ENCODE data around the gene FAM219A. TPM values are rescaled to one million over a fixed set of nuclear protein-coding genes. Genes with fewer than 3 reads are reported as not detected.
"Not testable (repeated sequence)": the region's sequence is repeated elsewhere in the genome, so short reads cannot be mapped to it uniquely, and the experiment has no call there.

Gene FAM219A
- total RNA-seq, 2 experiments from 2014 or later = 13.3 to 13.8 TPM

- Mint-ChIP-seq H3K36me3 (peaks cover 10% of the 10 kb centered on the region), H3K27ac (no peak overlapping the region), H3K4me3 (no peak overlapping the region), H3K27me3 (no peaks in the 10 kb centered on the region), H3K4me1 (ENCODE audit: low read depth) (peaks cover 11% of the 10 kb centered on the region), H3K9me3 (no peaks in the 10 kb centered on the region)
- intact Hi-C loops (cut with micrococcal nuclease) = no loop called here
- CTCF ChIA-PET = no interaction called here
- no peak for DNase-seq
- POLR2A ChIA-PET = interaction anchor here (0.9 kb wide), 1 partner anchor 193 kb away, joined by 3 read pairs; the partner anchor contains the start of gene UBAP1
Observed at GRCh38 chr9:34372467-34373011, 85.8 kb downstream of the FAM219A start.

DNA sequence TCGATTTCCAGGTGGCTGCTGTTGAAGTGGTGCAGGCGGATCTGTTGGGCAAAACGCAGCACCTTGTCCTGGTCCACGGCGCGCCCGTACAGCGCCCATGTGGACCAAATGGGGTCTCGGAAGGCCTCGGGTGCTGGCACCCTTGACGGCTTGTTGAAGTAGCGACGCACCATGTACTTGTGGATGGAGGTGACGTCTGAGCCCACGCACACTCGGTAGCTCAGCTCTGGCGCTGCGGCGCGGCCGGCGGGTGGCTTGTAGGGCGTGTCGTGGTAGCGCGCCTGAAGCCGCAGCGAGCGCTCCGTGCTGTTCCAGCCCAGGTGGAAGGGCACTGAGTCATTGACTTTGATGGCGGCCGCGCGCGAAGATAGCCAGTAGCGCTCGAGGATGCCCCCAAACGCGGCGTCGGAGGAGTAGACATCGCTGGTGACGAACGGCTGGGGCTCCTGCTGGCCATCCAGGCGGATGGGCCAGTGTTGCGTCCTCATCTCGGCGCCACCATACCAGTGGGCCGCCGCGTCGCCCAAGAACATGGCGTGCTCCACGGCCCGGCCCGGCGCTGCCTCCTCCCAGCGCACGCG, 86.4 kb downstream of the FAM219A start:
- Mint-ChIP-seq H3K4me3 (no peak overlapping the region), H3K27me3 (no peaks in the 10 kb centered on the region), H3K9me3 (no peaks in the 10 kb centered on the region), H3K36me3 (peaks cover 10% of the 10 kb centered on the region), H3K27ac (no peak overlapping the region), H3K4me1 (ENCODE audit: low read depth) (peaks cover 10% of the 10 kb centered on the region)
- ChIA-PET POLR2A (no interaction called here), CTCF (no interaction called here)
- DNase-seq = no peak
- intact Hi-C loops (cut with micrococcal nuclease) = no loop called here

DNA sequence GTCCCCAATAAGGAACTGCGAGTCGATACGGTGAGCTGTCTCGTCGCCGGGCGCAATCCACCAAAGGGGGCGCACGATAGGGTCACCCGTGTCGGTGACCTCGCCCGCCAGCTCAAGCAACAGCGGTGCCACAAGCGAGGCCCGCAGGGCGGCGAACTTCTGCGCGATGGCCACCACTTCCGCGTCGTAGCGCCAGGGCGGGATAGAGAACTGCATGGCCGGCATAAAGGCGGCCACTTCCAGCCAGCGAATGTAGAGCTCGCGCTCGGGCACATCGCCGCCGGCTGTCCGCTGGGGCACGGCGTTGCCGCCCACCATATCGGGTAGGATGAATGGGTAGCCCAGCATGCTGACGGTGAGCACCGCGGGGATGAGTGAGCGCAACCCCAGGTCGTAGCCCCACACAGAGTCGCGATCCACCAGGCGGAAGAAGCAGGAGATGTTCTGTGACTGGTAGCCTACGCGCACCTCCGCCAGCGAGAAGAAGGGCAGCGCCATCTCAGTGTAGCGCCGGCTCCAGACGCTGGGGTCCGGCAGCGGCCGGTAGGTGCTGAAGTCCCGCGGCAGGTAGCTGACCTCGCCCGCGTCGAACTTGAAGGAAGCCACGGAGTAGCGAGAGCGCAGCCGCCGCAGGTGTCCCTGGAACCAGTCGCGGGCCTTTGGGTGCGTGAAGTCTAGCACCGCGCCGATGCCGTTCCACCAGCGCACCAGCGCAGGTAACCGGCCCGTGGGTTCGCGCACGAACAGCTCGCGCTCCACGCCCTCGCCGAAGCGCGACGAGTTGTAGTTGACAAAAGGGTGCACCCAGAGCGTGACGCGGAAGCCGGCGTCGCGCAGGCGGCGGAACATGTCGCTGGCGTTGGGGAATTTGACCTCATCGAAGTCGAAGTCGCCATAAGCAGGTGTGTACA, 87.1 kb downstream of the FAM219A start:
- ChIA-PET POLR2A (no interaction called here), CTCF (interaction anchor here (1.0 kb wide), 1 partner anchor 11 kb away, joined by 3 read pairs; no protein-coding TSS in a partner anchor)
- peaks cover 8% of the 10 kb centered on the region for H3K4me1 Mint-ChIP-seq (ENCODE audit: low read depth)
- no peaks in the 10 kb centered on the region for H3K9me3 Mint-ChIP-seq
- no peak overlapping the region for H3K4me3 Mint-ChIP-seq
- H3K27me3 Mint-ChIP-seq = no peaks in the 10 kb centered on the region
- DNase-seq = no peak
- H3K36me3 Mint-ChIP-seq = peaks cover 11% of the 10 kb centered on the region
- H3K27ac Mint-ChIP-seq = no peak overlapping the region
- intact Hi-C loops (cut with micrococcal nuclease) = no loop called here

- POLR2A ChIA-PET = no interaction called here
- H3K36me3 Mint-ChIP-seq = peaks cover 11% of the 10 kb centered on the region
- CTCF ChIA-PET = interaction anchor here (1.0 kb wide), 1 partner anchor 10 kb away, joined by 3 read pairs; no protein-coding TSS in a partner anchor
- intact Hi-C loops (cut with micrococcal nuclease) = no loop called here
- DNase-seq = no peak
- no peaks in the 10 kb centered on the region for H3K9me3 Mint-ChIP-seq
- peaks cover 2% of the 10 kb centered on the region for H3K4me1 Mint-ChIP-seq (ENCODE audit: low read depth)
- no peaks in the 10 kb centered on the region for H3K27me3 Mint-ChIP-seq
- H3K4me3 Mint-ChIP-seq = no peak overlapping the region
- no peak overlapping the region for H3K27ac Mint-ChIP-seq
Observed at GRCh38 chr9:34370335-34370969, 87.9 kb downstream of the FAM219A start.

GRCh38 chr9:34369636-34370035, 88.7 kb downstream of the FAM219A start:
- Mint-ChIP-seq H3K27me3 (no peaks in the 10 kb centered on the region), H3K36me3 (peaks cover 11% of the 10 kb centered on the region), H3K27ac (no peak overlapping the region), H3K4me1 (ENCODE audit: low read depth) (no peaks in the 10 kb centered on the region), H3K9me3 (no peaks in the 10 kb centered on the region), H3K4me3 (no peak overlapping the region)
- intact Hi-C loops (cut with micrococcal nuclease) = no loop called here
- POLR2A ChIA-PET = no interaction called here
- CTCF ChIA-PET = interaction anchor here (1.8 kb wide), 1 partner anchor 9 kb away, joined by 5 read pairs; no protein-coding TSS in a partner anchor
- no peak for DNase-seq

GRCh38 chr9:34368796-34369195, 89.6 kb downstream of the FAM219A start:
- H3K4me3 Mint-ChIP-seq; H3K27me3 Mint-ChIP-seq; DNase-seq; H3K9me3 Mint-ChIP-seq; H3K27ac Mint-ChIP-seq; intact Hi-C loops (cut with micrococcal nuclease); POLR2A ChIA-PET; H3K4me1 Mint-ChIP-seq (ENCODE audit: low read depth): not testable (repeated sequence)
- H3K36me3 Mint-ChIP-seq = peaks cover 11% of the 10 kb centered on the region
- CTCF ChIA-PET = interaction anchor here (1.8 kb wide), 1 partner anchor 10 kb away, joined by 5 read pairs; no protein-coding TSS in a partner anchor

GRCh38 chr9:34367751-34368410, 90.5 kb downstream of the FAM219A start:
- CTCF ChIA-PET; H3K27me3 Mint-ChIP-seq; DNase-seq; POLR2A ChIA-PET; intact Hi-C loops (cut with micrococcal nuclease); H3K4me1 Mint-ChIP-seq (ENCODE audit: low read depth); H3K9me3 Mint-ChIP-seq; H3K27ac Mint-ChIP-seq; H3K4me3 Mint-ChIP-seq: not testable (repeated sequence)
- H3K36me3 Mint-ChIP-seq = peaks cover 11% of the 10 kb centered on the region

DNA sequence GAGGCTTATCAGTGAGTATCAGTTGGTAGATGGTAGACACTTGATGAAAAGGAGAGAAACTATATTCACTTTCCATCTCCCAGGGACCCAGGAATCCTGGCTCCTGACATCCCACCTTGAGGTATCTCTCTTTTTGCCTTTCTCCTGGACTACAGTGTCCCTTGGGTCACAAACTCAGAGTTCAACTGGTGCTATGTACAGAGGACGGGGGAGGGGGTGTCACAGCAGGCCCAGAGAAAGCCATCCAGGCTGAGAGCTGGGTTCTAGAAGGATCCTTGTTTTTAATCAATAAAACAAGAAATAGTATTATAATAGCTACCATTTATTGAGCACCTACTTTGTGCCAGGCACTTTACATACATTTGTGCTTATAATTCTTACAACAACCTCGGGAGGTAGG, 92.0 kb downstream of the FAM219A start:
- CTCF ChIA-PET = interaction anchor here (0.8 kb wide), 1 partner anchor 15 kb away, joined by 3 read pairs; no protein-coding TSS in a partner anchor
- Mint-ChIP-seq H3K4me1 (ENCODE audit: low read depth) (peaks cover 4% of the 10 kb centered on the region), H3K36me3 (peaks cover 11% of the 10 kb centered on the region), H3K27ac (no peak overlapping the region), H3K9me3 (no peaks in the 10 kb centered on the region), H3K27me3 (no peaks in the 10 kb centered on the region), H3K4me3 (no peak overlapping the region)
- no peak for DNase-seq
- intact Hi-C loops (cut with micrococcal nuclease) = no loop called here
- POLR2A ChIA-PET = no interaction called here

DNA sequence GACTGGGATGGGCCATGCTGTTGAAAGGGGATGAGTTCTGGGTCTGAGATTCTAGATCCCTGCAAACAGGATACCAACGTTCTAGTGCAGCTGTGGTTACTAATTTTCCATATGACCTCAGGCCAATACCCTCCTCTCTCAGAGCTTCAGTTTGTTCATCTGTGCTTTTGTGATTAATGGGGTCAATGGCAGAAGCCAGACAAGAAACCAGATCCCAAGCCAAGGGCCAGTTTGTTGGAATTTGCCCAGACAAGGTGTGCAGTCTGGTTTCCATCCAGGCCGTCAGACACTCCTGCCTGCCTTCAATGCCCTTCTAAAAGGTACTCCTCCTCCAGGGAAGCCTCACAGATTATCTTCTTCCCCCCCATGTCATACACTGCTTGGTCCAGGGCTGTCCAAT, 93.1 kb downstream of the FAM219A start:
- DNase-seq = no peak
- intact Hi-C loops (cut with micrococcal nuclease) = no loop called here
- Mint-ChIP-seq H3K27ac (no peak overlapping the region), H3K4me3 (no peak overlapping the region), H3K27me3 (no peaks in the 10 kb centered on the region), H3K36me3 (peaks cover 2% of the 10 kb centered on the region), H3K4me1 (ENCODE audit: low read depth) (peaks cover 4% of the 10 kb centered on the region), H3K9me3 (no peaks in the 10 kb centered on the region)
- ChIA-PET POLR2A (no interaction called here), CTCF (no interaction called here)

- Mint-ChIP-seq H3K4me1 (ENCODE audit: low read depth) (peaks cover 4% of the 10 kb centered on the region), H3K9me3 (no peaks in the 10 kb centered on the region), H3K27ac (no peak overlapping the region), H3K27me3 (no peaks in the 10 kb centered on the region), H3K36me3 (peaks cover 1% of the 10 kb centered on the region), H3K4me3 (no peak overlapping the region)
- no peak for DNase-seq
- ChIA-PET POLR2A (no interaction called here), CTCF (no interaction called here)
- intact Hi-C loops (cut with micrococcal nuclease) = no loop called here
Observed at GRCh38 chr9:34363619-34364351, 94.6 kb downstream of the FAM219A start.

DNA sequence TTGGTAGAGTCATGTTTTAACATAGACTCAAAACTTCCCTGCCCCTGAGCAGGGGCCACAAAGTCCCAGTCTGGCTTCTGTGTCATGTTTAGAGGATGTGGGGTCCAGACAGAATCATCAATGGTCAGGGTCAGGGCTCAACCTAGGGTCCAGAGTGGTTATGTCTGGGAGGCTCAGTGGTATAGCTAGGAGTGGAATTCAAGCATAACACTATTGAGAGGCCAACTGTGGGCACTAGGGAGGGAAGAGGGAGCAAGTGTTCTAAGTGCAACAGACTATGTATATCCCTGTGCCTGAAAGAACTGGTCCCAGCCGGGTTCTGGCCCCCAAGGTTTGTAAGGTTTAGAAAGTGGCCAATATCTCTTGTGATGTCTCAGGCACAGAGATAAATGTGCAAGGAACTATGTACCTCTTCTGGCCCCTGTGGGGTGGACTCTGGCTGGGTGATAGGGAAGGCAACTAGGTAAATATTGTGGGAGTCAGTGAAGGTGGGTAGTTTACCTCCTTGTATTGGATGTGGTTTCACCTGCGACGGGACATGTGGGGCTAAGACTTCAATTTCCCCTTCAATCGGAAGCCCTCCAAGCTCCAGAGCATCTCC, 95.7 kb downstream of the FAM219A start:
- Mint-ChIP-seq H3K27ac (no peak overlapping the region), H3K36me3 (peaks cover 1% of the 10 kb centered on the region), H3K4me3 (no peak overlapping the region), H3K27me3 (no peaks in the 10 kb centered on the region), H3K9me3 (no peaks in the 10 kb centered on the region), H3K4me1 (ENCODE audit: low read depth) (peaks cover 4% of the 10 kb centered on the region)
- POLR2A ChIA-PET = no interaction called here
- CTCF ChIA-PET = no interaction called here
- DNase-seq = no peak
- intact Hi-C loops (cut with micrococcal nuclease) = no loop called here
